NCI-H128 (cell line): Measurements from ENCODE around the gene SLC9A9.
"Not testable (repeated sequence)": the region's sequence is repeated elsewhere in the genome, so short reads cannot be mapped to it uniquely, and the experiment has no call there.

ENCODE experiments used
- DNase-seq: peaks from one replicate; lab custom pipeline; 2025; ENCODE audit not compliant: unreplicated experiment; lab: John Stamatoyannopoulos, UW

SLC9A9 gene

DNA sequence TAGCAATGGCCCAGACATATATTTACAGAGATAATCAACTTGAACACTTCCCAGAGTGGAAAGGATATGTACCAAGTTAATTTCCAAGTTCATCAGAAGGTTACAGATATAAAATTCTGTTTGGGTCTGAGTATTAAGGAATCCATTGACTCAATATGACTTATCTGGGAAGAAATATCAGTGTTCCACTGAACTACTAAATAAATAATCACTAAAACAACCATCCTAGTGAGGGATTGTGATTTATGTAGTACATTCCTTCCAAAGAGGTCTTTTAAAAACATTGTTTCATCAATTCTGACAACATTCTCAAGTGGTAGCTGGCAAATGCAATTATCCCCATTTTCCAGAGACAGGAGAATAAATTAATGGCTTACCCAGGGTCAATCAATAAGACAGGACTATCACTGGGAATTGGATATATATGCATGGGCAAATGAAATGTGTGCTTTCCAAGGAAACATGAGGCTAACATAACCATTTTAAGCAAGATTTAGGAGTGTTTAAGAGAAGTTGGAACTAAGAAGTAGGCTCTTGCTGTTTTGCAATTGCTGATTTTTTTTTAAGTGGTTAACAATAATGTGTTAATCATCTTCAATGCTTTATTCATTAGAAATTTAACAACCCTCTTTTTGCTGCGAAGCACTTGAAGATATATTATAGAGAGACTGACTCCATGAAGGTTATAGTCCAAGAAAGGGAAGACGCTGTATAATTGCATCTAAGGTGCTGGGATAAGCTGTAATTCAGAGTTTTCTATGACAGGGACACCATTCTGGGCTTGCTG is 37.9 kb downstream of the SLC9A9 start:
- DNase-seq: no peak

DNA sequence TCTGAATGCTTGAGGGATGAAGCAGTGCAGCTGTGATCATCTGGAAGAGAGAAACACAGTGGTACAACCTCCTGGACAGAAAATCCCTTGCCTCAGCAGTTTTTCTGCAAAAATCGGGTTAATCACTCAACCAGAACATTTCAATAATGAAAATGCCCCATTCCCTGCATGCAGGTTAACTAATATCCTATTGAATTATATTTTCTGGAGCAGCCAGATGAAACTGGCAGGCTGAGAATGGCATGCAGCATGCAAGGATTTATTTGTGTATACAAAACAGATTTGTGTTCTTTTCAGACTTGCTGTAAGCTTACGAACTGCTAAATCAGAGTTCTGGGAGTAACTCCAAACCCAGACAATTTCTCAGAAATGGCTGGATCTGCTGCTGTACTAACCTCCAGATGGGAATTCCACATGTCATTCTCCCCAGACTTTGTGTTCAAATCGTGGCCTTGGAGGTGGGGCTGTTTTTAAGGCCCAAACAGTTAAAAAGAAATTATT is 39.1 kb downstream of the SLC9A9 start:
- no peak for DNase-seq

DNA sequence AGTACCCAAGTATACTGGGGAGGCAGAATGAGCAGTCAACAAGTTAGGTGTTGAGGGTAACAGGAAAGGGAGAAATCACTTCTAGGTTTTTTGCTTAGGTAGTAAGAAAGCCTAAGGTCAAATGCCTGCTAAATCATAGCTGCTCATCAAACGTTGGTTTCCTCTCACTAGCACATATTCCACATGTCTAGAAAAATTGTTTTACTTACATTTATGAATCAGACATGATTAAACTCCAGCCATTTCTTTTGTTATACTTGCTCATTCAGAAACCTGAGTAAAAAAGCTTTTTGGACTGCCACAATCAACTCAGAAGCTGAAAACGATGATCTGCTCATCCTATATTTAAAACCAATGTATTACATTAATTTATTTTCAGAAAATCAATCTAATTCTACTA is 40.2 kb downstream of the SLC9A9 start:
- no peak for DNase-seq

DNA sequence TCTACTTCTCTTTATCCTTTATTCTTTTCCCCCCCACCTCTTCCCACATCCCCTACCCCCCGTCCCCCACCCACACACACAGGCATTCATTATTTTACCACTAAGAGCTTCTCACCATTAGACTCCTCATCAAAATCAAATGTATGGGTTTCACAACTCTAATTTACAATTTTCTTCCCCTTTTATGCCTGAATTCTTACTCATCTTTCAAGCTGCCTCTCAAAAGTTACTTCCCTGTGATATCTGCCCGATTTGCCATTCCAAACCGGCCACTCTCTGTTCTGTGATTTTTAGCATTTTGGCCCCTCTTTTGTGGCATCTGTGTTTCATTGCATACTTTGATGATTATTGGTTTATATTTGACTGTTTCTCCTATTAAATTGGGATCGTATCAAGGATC is 42.2 kb downstream of the SLC9A9 start:
- no peak for DNase-seq

DNA sequence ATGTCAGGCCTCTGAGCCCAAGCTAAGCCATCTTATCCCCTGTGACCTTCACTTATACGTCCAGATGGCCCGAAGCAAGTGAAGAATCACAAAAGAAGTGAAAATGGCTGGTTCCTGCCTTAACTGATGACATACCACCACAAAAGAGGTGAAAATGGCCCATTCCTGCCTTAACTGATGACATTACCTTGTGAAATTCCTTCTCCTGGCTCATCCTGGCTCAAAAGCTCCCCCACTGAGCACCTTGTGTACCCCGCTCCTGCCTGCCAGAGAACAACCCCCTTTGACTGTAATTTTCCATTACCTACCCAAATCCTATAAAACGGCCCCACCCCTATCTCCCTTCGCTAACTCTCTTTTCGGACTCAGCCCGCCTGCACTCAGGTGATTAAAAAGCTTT is 42.8 kb downstream of the SLC9A9 start:
- DNase-seq: not testable (repeated sequence)

DNA sequence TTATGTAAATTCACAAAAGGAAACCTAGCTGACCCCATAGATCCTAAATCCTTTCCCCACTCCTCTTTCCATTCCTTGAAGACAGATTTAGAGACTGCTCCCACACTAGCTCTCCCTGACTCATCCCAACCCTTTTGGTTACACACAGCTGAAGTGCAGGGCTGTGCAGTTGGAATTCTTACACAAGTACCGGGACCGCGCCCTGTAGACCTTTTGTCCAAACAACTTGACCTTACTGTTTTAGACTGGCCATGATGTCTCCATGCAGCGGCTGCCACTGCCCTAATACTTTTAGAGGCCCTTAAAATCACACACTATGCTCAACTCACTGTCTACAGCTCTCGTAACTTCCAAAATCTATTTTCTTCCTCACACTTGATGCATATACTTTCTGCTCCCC is 47.2 kb downstream of the SLC9A9 start:
- DNase-seq: not testable (repeated sequence)

DNA sequence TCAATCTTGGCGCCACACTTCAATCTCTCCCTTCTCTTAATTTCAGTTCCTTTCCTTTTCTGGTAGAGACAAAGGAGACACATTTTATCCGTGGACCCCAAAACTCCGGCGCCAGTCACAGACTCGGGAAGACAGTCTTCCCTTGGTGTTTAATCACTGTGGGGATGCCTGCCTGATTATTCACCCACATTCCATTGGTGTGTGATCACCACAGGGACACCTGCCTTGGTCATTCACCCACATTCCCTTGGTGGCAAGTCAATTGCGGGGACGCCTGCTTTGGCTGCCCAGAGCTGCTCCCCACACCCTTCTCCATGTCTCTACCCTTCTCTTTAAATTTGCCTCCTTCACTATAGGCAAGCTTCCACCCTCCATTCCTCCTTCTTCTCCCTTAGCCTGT is 50.1 kb downstream of the SLC9A9 start:
- DNase-seq: not testable (repeated sequence)

DNA sequence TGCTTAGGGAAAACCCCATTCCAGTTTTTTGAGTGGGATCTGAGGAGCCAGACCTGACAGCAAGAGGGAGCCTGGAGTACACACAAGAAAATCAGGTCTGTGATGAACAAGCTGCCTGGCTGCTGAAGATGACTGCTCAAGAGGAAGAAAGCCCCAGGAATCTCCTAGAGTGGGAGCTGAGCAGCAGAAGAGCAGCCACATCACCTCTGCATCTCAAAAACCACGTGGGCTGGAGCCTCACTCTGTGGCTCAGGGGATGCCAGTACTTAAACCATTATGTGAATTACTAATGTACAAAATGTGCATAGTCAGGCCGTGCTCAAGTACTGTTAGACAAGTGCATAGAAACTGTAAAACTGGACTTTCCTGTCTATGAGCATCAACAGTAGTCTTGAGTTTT is 52.4 kb downstream of the SLC9A9 start:
- DNase-seq: no peak

DNA sequence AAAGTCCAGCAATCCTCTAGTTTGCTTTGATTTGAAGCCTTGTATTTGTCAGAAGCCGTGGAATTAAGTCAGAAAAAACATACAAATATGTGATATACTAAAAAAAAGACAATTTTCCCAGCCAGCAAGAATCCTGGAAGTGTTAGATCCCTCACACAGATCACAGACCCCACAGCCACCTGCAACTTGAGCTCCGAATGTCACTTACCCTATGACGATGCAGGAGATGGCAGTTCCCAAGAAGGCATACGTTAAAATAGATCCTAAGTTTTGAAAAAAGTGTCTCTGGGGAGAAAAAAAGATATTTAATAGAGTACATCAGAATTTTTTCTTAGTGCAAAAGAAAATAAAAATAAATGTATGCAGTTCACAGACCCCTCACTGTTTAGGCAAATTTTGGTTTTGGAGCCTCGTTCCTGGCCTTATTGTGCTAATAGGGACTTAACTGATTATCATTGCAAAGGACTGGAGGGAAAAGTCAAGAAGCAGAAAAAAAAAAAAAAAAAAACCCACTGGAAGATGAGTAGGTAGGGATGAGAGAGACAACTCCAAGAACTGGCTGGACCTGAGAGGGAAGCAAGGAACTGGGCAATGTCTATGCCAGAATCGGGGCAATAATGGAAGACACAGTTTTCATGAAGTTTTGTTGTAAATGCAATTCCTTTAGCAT is 53.3 kb downstream of the SLC9A9 start:
- no peak for DNase-seq

DNA sequence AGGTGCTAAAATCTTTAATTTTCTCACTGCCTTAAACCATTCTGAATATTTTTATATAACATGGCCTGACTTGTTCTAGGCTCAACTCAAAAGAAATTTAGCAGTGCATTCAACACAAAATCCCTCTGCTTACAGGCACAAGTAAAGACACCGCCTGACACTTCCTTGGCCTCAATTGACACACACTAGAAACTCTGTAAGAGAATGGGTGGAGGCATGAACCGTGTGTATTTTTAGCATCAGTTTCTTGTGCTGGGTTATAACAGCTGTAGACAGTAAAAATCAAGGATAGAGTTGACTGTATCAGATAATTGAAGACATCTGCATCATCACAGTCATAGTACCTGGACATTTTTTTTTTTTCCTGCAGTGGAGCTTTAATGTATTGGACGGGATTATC is 54.3 kb downstream of the SLC9A9 start:
- no peak for DNase-seq

DNA sequence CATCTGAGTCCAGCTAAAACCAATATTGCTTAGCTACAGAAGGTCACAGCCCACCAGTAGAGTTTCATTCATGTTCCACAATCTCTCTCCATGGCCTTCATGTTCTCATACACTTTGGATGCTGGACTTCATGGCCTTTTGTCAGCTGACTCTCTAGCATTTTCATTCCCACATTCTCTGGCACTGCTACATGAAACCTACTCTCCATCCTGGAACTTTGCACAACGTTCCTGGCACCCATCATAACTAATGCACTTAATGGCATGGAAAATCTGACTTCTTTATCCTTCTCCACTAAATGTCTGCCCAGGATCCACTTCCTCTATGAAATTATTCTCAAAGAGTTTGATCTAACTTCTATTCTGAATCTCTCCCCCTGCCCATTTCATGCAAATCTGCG is 56.9 kb downstream of the SLC9A9 start:
- DNase-seq: no peak

DNA sequence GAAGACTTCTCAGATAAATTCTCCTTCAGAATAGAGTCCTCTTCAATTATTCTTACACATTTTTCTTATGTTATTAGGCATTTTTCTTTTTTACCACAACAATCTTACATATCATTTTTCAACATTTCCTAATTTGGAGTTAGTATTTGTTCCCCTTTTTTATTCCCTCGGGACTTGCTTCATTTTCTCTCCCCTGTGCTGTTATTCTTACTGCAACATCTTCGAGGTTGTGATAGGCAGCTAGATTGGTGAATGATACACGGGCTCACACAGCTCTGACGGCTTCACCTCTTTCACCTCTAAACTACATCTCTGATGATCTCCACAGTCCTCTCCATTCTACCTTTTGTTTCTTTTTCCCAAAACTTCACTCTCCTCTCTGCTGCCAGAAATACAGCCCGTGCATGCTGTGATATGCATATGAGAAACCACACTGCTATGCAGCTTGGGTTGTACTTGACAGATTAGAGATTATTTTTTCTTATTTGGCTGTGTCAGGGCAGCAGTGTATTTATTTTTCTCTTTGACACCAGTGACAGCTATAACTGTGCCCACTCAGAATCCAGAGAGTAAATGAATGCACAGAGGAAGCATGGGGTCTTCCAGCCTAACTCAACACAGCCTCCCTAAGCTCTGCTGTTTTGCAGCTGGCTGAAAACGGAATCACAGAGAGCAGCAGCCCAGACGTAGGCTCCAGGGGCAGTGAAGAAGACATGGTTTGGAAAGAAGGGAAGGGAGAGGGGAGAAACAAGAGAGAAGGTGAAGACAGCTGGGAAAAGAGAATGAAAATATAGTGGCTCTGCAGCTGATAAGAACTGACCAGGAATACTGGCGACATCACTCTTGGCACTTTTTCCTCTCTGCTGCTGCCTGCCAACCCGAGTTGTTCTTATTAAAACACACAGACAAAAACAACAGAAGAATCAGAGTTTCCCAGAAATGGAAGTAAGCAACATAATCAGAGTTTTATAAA is 61.8 kb downstream of the SLC9A9 start:
- DNase-seq: no peak

DNA sequence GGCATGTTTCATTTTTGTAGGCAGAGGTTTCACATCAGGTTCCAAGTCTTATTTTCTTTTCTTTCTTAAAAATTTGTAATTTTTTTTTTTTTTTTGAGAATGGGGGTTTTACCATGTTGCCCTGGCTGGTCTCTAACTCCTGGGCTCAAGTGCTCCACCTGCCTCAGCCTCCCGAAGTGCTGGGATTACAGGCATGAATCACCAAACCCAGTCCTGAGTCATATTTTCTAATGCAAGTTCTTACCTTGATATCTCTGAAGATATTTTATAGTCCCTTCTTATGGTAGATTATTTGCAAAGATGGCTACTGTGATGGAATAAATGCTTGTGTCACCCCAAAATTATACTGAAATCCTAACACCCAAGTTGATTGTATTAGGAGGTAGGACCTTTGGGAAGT is 63.8 kb downstream of the SLC9A9 start:
- no peak for DNase-seq

DNA sequence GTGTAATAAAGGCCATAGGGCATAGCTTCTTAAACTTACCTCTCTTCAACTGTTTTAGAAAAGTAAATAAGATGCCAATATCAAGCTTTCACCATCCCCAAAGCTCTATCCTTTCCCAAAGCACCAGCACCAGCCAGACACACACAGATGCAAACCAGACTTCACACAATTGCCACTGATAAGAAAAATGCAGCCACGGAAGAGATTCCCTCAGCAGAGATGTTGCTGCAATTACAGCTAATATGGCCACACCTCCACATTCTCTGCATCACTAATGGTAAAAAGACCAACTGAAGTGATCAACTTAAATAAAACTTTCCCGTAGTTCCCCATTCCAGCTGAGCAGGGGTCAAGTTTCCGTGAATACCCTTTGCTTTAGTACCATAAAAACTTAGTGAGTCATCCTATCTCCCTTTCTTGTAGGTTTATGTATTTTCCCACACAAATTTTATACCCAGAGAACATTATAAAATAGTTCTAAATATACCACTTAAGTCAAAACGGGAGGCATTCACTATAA is 64.4 kb downstream of the SLC9A9 start:
- DNase-seq: no peak

DNA sequence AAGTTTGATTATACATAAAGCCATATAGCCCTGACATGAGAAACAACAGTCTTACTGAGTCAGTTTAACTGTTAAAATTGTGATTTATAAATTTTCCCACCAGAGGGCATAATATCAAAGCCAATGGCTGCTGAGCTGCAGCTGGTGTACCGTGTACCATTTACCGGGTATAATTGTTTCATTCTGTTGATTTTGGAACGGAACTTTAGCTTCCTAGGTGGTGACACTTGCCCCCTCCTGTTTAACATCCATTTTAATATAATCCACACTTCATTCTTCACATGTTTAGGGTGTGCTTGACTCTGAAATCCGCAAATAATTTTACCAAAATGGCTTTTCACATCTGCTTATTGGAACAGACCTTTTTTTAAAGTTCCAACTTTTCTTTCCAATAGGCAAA is 72.8 kb downstream of the SLC9A9 start:
- DNase-seq: no peak

DNA sequence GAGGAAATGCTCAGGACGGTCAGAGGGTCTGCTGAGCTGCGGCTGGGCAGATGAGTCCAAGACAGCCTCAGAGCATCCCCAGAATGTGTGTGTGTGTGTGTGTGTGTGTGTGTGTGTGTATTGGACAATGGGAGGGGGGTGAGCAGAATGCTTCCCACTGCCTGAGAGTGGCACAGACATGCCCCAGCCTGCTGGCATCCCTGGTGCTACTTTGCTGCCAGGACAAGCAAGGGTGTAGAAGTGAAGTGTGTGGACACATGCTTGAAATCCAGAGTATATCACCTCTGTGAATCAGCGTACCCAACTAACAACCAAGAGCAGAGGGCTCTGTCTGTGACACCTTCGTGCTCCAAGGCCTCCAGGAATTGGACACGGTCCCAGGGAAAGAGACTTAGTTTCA is 76.3 kb downstream of the SLC9A9 start:
- no peak for DNase-seq

DNA sequence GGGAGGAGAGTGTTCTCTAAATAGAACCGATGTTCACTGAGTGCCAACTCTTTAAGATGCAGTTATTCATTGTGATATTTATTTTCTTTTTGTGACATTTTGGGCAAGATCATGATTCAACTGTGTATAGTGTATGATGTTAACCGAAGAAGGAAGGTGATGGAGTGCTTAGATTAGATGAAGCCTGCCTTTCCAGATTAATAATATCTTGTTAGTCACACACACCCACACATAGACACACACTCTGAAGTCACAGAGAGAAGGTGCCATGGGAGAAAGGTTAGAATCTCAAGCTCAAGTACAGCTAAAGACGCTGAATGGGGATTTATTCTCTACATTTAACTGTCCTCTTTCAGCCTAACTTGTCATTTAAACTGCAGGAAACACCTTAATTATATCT is 77.0 kb downstream of the SLC9A9 start:
- no peak for DNase-seq

DNA sequence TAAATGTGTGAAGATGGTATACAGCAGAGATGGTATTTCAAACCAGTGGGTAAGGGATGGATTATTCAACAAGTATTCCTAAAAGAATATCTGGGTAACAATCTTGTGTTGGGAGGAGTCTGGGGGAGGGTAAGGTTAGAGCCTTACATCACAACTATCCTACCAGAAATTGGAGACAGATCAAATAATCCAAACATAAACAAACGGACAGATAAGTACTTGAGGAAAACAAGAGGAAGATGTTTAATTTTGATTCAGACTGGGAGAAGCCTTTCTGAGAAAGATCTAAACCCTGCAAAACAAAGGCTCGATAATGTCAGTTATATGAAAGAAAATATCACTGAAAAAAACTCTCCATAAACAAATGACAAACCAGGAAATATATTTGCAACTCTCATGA is 77.9 kb downstream of the SLC9A9 start:
- DNase-seq: no peak

DNA sequence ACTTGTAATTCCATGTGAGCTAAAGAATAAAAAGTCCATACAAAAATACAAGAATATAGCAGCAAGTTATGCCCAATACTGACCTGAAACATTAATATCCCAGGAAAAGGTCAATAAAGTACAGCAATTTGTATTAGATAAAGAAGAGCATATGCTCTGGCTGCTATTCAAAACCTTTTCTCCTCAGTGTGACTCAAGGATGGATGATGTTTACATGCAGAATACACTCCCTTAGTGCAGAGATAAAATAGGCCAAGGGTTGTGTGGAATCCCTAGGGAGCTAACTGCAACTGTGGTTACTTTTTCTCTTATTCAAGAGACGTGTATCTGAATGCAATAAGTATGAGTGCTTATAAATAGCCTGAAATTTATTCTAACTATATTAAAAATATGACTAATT is 78.7 kb downstream of the SLC9A9 start:
- no peak for DNase-seq

DNA sequence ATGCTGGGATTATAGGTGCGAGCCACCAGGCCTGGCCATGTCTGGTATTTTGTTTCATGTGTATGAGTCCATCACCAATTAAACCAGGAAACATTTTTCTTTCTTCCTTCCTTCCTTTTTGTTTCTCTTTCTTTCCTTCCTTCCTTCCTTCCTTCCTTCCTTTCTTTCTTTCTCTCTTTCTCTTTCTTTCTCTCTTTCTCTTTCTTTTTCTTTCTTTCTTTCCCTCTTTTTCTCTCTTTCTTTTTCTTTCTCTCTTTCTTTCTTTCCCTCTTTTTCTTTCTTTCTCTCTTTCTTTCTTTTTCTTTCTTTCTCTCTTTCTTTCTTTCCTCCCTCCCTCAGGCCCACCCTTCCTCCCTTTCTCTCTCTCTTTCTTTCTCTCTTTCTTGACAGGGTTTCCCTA is 83.4 kb downstream of the SLC9A9 start:
- DNase-seq: no peak

DNA sequence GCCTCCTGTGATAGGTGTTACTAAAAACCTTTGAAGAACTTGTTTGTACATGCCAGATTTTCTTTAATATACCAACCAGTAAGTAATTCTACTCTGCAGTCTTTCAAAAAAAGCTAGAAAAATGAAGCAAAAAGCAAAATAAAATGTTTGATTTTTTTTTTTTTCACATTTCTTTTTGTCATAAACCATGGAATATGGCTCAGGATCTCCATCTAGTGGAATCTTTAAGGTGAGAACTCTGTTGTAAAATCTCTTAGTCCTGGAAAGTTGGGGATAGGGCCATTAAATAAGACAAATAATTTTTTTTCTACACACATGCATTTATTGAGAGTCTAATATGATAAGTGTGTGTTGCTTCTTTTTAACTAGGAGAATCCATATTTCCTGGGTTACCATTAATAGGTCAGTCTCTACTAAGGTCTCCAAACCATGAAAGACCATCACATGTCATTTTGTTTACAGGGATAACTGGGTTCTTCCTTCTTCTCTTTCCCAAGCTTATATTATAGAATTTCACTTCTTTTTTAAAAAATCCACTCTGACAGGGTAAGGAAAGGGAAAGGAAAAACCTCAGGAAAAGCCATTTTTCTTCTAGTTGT is 84.6 kb downstream of the SLC9A9 start:
- no peak for DNase-seq
